K562 (cell line): ENCODE results near the gene P2RY11. TPM values are rescaled to one million over a fixed set of nuclear protein-coding genes. Genes with fewer than 3 reads are reported as not detected.

Experiments
- ATAC-seq: fragments of 200-7000 bp; cut with Tn5 transposase; 3 replicates; pipeline ENCODE4 v1.9.1; 2020; ENCODE audit warnings: moderate library complexity
- BruUV-seq: library from RNA; stranded (reverse); fragments of 400-500 nt; replicated peaks from 2 replicates; lab custom pipeline; 2021; lab: Mats Ljungman, UMichigan
- CTCF ChIA-PET: fragments of 300-600 bp; formaldehyde crosslinking; extraction: SDS; loops from one replicate; lab custom pipeline; 2021; ENCODE audit warnings: low intra/inter-chr PET ratio; lab: Yijun Ruan, JAX
- POLR2A ChIA-PET: fragments of 300-600, 350-650 bp; sonication (Branson Sonifier 250); formaldehyde crosslinking; extraction: SDS; loops from one replicate; lab custom pipeline; 2021; ENCODE audit warnings: antibody characterized with exemption, inconsistent platforms; lab: Yijun Ruan, JAX
- DNase-seq, 4 experiments: peaks; one replicate each; pipeline versions ENCODE4 v3.0.0 to v3.0.0-alpha.2; 2011 to 2018; ENCODE audit warnings: low spot score in 3 of 4, mixed read lengths in 3 of 4; ENCODE audit errors: extremely low read depth in 1 of 4
- FAIRE-seq: peaks from 2 replicates; lab custom pipeline; 2011; peaks lifted over from hg19 to GRCh38; lab: Jason Lieb, UNC
- H2AFZ ChIP-seq: 2 replicates; pipeline ENCODE4 v1.6.0; 2011; ENCODE audit warnings: low read depth, low read length, control low read depth, inconsistent platforms
- H3K27ac ChIP-seq: fragments of 200-600 bp; 3 replicates; pipeline ENCODE4 v1.8.0; 2011; ENCODE audit warnings: low read depth, mild to moderate bottlenecking, control low read depth, inconsistent platforms, low read length, moderate library complexity, mixed read lengths; ENCODE audit errors: extremely low read depth
- H3K27me3 ChIP-seq, 2 experiments: fragments of 300-600 bp in 1 of 2; 2 replicates in 1 of 2; 3 replicates in 1 of 2; pipeline versions ENCODE4 v1.6.0 to v1.8.0; 2011; ENCODE audit warnings: inconsistent platforms in 2 of 2, low read length in 2 of 2, mild to moderate bottlenecking in 1 of 2, mixed read lengths in 1 of 2, moderate library complexity in 1 of 2; ENCODE audit not compliant: control insufficient read depth in 2 of 2, insufficient read depth in 2 of 2
- H3K36me3 ChIP-seq: fragments of 300-600 bp; 3 replicates; pipeline ENCODE4 v1.8.0; 2011; ENCODE audit warnings: mild to moderate bottlenecking, low read length, inconsistent platforms; ENCODE audit not compliant: control insufficient read depth, insufficient read depth
- H3K4me1 ChIP-seq, 2 experiments: fragments of 200-600 bp in 1 of 2; replicated peaks in 1 of 2; 2 replicates in 1 of 2; 3 replicates in 1 of 2; pipeline versions ENCODE4 v1.5.1 to v1.8.0; 2011; ENCODE audit warnings: inconsistent platforms in 2 of 2, low read length in 2 of 2, mild to moderate bottlenecking in 1 of 2, mixed read lengths in 1 of 2, moderate library complexity in 1 of 2; ENCODE audit not compliant: control insufficient read depth in 2 of 2, insufficient read depth in 2 of 2
- H3K4me2 ChIP-seq: 2 replicates; pipeline ENCODE4 v1.6.1; 2011; ENCODE audit warnings: low read length, control low read depth, inconsistent platforms, mixed read lengths; ENCODE audit not compliant: insufficient read depth
- H3K4me3 ChIP-seq: fragments of 200-600 bp; sonication (generic), shearing (Covaris generic); 2 replicates; pipeline ENCODE4 v1.5.1; 2016; ENCODE audit warnings: control low read depth, inconsistent platforms
- H3K79me2 ChIP-seq: fragments of 200-600 bp; 3 replicates; pipeline ENCODE4 v1.8.0; 2011; ENCODE audit warnings: low read length, inconsistent platforms; ENCODE audit not compliant: control insufficient read depth, insufficient read depth
- H3K9ac ChIP-seq, 2 experiments: 2 replicates each; pipeline versions ENCODE4 v1.6.0 to v1.6.1; 2011; ENCODE audit warnings: low read depth in 2 of 2, low read length in 2 of 2, control low read depth in 1 of 2, inconsistent platforms in 1 of 2, mild to moderate bottlenecking in 1 of 2, mixed read lengths in 1 of 2; ENCODE audit not compliant: insufficient read depth in 1 of 2
- H3K9me1 ChIP-seq: one replicate; pipeline ENCODE4 v1.6.0; 2011; ENCODE audit warnings: inconsistent platforms, mild to moderate bottlenecking, low read length, moderate library complexity; ENCODE audit not compliant: control insufficient read depth, insufficient read depth
- H3K9me3 ChIP-seq: replicated peaks from 2 replicates; pipeline ENCODE4 v1.5.1; 2011; ENCODE audit warnings: low read depth, low read length, inconsistent platforms; ENCODE audit not compliant: control insufficient read depth, insufficient read depth
- H4K20me1 ChIP-seq: replicated peaks from 2 replicates; pipeline ENCODE4 v1.6.1; 2011; ENCODE audit warnings: low read length, inconsistent platforms, mixed read lengths; ENCODE audit not compliant: control insufficient read depth, insufficient read depth
- ARNT ChIP-seq, 2 experiments: fragments of 450-650 bp; IDR thresholded peaks; 2 replicates each; pipeline ENCODE4 v1.6.1; 2016; ENCODE audit warnings: mild to moderate bottlenecking in 1 of 2
- BCOR ChIP-seq: fragments of 450-650 bp; IDR thresholded peaks from 2 replicates; pipeline ENCODE4 v1.6.1; 2016
- KDM5B ChIP-seq: fragments of 200-600 bp; sonication (generic); IDR thresholded peaks from 2 replicates; pipeline ENCODE4 v1.6.1; 2012; ENCODE audit warnings: low read depth, mild to moderate bottlenecking, moderate library complexity, low read length, control low read depth, inconsistent platforms; ENCODE audit not compliant: insufficient replicate concordance
- POLR2AphosphoS5 ChIP-seq: IDR thresholded peaks from 2 replicates; pipeline ENCODE4 v1.6.1; 2011; ENCODE audit warnings: mild to moderate bottlenecking, low read depth, low read length, moderate library complexity; ENCODE audit not compliant: control insufficient read depth, insufficient read depth
- YY1 ChIP-seq, 3 experiments: IDR thresholded peaks; 2 replicates each; pipeline ENCODE4 v1.6.1; 2011; ENCODE audit warnings: low read length in 2 of 3, mild to moderate bottlenecking in 2 of 3, moderate library complexity in 2 of 3, borderline replicate concordance in 1 of 3, control low read depth in 1 of 3, low read depth in 1 of 3; ENCODE audit not compliant: insufficient read depth in 3 of 3, insufficient replicate concordance in 2 of 3, control insufficient read depth in 1 of 3, insufficient read length in 1 of 3; ENCODE audit errors: extremely low read depth in 1 of 3
- WGBS: fragments of 100-300 bp; shearing (Covaris generic); methylation state at CpG from one replicate; pipeline ENCODE4 v1.1.6; 2016; ENCODE audit warnings: low coverage, mixed read lengths; ENCODE audit not compliant: insufficient coverage; ENCODE audit errors: missing lambda C conversion rate; 5-methylcytosine and 5-hydroxymethylcytosine counted together
- in situ Hi-C: fragments of 300-500 bp; cut with MboI; formaldehyde crosslinking; loops from 4 replicates; pipeline ENCODE4 v1.15.0; 2018; ENCODE audit warnings: inconsistent platforms, mixed read lengths
- intact Hi-C: fragments of 100-400 bp; cut with micrococcal nuclease; formaldehyde crosslinking; loops from 2 replicates; pipeline ENCODE4 v1.14.2; 2022
- polyA plus RNA-seq, 8 experiments: library from polyadenylated mRNA; depleted of rRNA in 4 of 8; stranded (reverse) in 5 of 8; unstranded in 3 of 8; fragments of >200 nt; fragmentation: Nextera tagmentation in 2 of 8; fragmentation: Illumina TruSeq in 1 of 8; extraction: Ambion mirVana in 2 of 8; extraction: Trizol in 1 of 8; gene quantifications; 2 replicates each; pipeline versions ENCODE4 v1.2.1 to v1.2.3, GENCODE V29; 2011 to 2014; ENCODE audit warnings: inconsistent platforms in 1 of 8, missing spikeins in 1 of 8
- total RNA-seq, 7 experiments: library from RNA; depleted of rRNA in 6 of 7; stranded (reverse); fragments of >200 nt in 6 of 7; fragmentation: Illumina TruSeq in 2 of 7; extraction: Trizol in 2 of 7; gene quantifications; 2 replicates each; pipeline versions ENCODE4 v1.2.1 to v1.2.3, GENCODE V29; 2011 to 2021; ENCODE audit warnings: low replicate concordance in 1 of 7

The P2RY11 gene
- total and polyA plus RNA-seq, 9 of the 15 experiments (the other 6 are each of a cell fraction or from before 2014, with no cell fraction given), result 0.03 to 10.1 (median 1.5) TPM

DNA sequence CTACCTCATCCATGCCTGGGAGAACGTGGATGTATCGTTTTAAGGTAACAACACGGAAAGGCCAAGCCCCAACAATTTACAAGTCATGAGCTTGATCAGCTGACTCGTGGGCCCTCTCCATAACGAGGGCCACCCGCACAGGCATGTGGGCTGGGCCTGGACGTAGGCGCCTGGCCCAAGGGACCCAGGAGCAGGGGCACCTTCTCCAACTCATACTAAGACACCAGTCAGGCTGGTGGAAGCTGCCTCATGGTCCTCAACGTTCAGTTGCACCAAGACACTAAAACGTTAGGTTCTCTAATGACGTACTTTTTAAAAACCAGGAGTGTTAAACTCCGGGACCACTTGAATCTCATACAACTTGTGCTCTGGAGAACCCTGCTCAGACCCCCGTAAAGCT, 30.0 kb downstream of the P2RY11 start:
- CTCF ChIA-PET, result no interaction called here
- in situ Hi-C loops, result no loop called here
- Histone ChIP-seq H2AFZ (no peak overlapping the region), H3K4me3 (no peak overlapping the region), H3K79me2 (no peaks in the 10 kb centered on the region), H3K4me2 (no peak overlapping the region), H3K27me3 (no peaks in the 10 kb centered on the region), H3K4me1 (0 out of 5 replicates have a peak, but pooled peaks cover 0 to 8% of the 10 kb centered on the region in 2 experiments), H3K36me3 (peaks cover 98% of the 10 kb centered on the region), H3K27ac (no peak overlapping the region), H3K9me1 (no peaks in the 10 kb centered on the region), H3K9ac (no peak overlapping the region), H4K20me1 (0 out of 2 replicates have a peak, but pooled peaks cover 5% of the 10 kb centered on the region), H3K9me3 (no peaks in the 10 kb centered on the region)
- intact Hi-C loops, result no loop called here
- 86% methylated on average over 12 of the region's 13 CpGs for whole genome bisulfite sequencing
- ATAC-seq (no peak), FAIRE-seq (no peak), DNase-seq (no peak)
- TF ChIP-seq KDM5B, result no peak
- TF ChIP-seq YY1 (IDR thresholded peaks at IDR 0.05; ENCODE audit: borderline replicate concordance in 1 of 3, control insufficient read depth in 1 of 3, extremely low read depth in 1 of 3, insufficient read depth in 3 of 3, insufficient read length in 1 of 3, insufficient replicate concordance in 2 of 3, low read depth in 1 of 3, low read length in 2 of 3), result no peak
- TF ChIP-seq ARNT (IDR thresholded peaks at IDR 0.05), result no peak
- no peak for TF ChIP-seq BCOR
- peak; percentile 32; the same call in 1 of the 2 replicates for TF ChIP-seq POLR2AphosphoS5
- no TSS peak for BruUV-seq
- POLR2A ChIA-PET, result interaction anchor here (0.6 to 1.1 kb wide), 3 partner anchors 26 to 81 kb away, joined by 3 to 5 read pairs (median 3); no protein-coding TSS in a partner anchor
